ENCODE data around the gene ATF2. TPM values are rescaled to one million over a fixed set of nuclear protein-coding genes. Genes with fewer than 3 reads are reported as not detected.

The ATF2 gene
- total and polyA plus RNA-seq, 2 of the 13 experiments (the other 11 are each of a cell fraction or from before 2014, with no cell fraction given) = 91.6 to 95.1 TPM

DNA sequence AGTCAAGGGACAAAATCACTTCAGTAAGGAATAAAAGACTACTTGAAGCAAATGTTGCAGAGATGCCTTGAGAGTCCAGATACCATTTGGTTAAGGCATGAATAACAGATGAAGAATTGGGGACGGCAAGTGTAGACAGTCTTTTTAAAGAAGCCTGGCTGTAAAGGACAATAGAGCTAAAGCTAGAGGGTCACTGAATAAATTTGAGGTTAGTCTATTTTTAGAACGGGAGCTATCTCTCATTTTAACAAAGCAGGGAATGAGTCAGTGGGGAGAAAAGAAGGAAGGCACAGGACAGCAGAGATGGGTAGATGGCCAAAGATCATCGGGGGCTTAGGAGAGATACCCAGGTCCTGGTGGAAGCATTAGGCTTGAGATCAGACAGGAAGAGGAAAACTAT is 132.2 kb downstream of the ATF2 start:
- BruUV-seq (replicated peaks) = no TSS peak
- ChIA-PET CTCF (ENCODE audit: low intra/inter-chr PET ratio, low total read pairs) (interaction anchor here (1.8 kb wide), 1 partner anchor 75 kb away, joined by 5 read pairs; no protein-coding TSS in a partner anchor), POLR2A (no interaction called here)
- FAIRE-seq (no peak), ATAC-seq (no peak), DNase-seq (ENCODE audit: low spot score) (no peak)
- H2AFZ ChIP-seq (ENCODE audit: low read length) = no peak overlapping the region
- intact Hi-C loops (cut with micrococcal nuclease; ENCODE audit: unreplicated experiment) = loop anchor here (1.0 to 5.0 kb wide), 3 partner anchors 27 to 166 kb away; no protein-coding TSS in a partner anchor
- no peaks in the 10 kb centered on the region for H3K27me3 ChIP-seq (ENCODE audit: control insufficient read depth in 1 of 2, insufficient read depth in 2 of 2, low read length in 2 of 2)
- no peak for TF ChIP-seq ATM (IDR thresholded peaks at IDR 0.05; ENCODE audit: borderline replicate concordance)
- TF ChIP-seq GTF3A (CRISPR knock-in tag; conservative IDR thresholded peaks at IDR 0.05) = no peak
- TF ChIP-seq ZSCAN12 (CRISPR knock-in tag; IDR thresholded peaks at IDR 0.05) = no peak
- TF ChIP-seq, protein P1, sequence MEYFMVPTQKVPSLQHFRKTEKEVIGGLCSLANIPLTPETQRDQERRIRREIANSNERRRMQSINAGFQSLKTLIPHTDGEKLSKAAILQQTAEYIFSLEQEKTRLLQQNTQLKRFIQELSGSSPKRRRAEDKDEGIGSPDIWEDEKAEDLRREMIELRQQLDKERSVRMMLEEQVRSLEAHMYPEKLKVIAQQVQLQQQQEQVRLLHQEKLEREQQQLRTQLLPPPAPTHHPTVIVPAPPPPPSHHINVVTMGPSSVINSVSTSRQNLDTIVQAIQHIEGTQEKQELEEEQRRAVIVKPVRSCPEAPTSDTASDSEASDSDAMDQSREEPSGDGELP (IDR thresholded peaks at IDR 0.05; ENCODE audit: borderline replicate concordance, low read depth) = no peak
- no peak for TF ChIP-seq ZNF329 (CRISPR knock-in tag; IDR thresholded peaks at IDR 0.05; ENCODE audit: low read depth)
- TF ChIP-seq ZNF546 (CRISPR knock-in tag; conservative IDR thresholded peaks at IDR 0.05) = no peak
- TF ChIP-seq, protein P2, sequence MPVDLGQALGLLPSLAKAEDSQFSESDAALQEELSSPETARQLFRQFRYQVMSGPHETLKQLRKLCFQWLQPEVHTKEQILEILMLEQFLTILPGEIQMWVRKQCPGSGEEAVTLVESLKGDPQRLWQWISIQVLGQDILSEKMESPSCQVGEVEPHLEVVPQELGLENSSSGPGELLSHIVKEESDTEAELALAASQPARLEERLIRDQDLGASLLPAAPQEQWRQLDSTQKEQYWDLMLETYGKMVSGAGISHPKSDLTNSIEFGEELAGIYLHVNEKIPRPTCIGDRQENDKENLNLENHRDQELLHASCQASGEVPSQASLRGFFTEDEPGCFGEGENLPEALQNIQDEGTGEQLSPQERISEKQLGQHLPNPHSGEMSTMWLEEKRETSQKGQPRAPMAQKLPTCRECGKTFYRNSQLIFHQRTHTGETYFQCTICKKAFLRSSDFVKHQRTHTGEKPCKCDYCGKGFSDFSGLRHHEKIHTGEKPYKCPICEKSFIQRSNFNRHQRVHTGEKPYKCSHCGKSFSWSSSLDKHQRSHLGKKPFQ (CRISPR knock-in tag; IDR thresholded peaks at IDR 0.05; ENCODE audit: insufficient replicate concordance) = no peak
- no peak for TF ChIP-seq ISX (CRISPR knock-in tag; conservative IDR thresholded peaks at IDR 0.05)
- TF ChIP-seq KMT2B (CRISPR knock-in tag; IDR thresholded peaks at IDR 0.05) = no peak
- TF ChIP-seq, protein P3, sequence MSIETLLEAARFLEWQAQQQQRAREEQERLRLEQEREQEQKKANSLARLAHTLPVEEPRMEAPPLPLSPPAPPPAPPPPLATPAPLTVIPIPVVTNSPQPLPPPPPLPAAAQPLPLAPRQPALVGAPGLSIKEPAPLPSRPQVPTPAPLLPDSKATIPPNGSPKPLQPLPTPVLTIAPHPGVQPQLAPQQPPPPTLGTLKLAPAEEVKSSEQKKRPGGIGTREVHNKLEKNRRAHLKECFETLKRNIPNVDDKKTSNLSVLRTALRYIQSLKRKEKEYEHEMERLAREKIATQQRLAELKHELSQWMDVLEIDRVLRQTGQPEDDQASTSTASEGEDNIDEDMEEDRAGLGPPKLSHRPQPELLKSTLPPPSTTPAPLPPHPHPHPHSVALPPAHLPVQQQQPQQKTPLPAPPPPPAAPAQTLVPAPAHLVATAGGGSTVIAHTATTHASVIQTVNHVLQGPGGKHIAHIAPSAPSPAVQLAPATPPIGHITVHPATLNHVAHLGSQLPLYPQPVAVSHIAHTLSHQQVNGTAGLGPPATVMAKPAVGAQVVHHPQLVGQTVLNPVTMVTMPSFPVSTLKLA (IDR thresholded peaks at IDR 0.05) = no peak
- TF ChIP-seq ZNF180 (CRISPR knock-in tag; IDR thresholded peaks at IDR 0.05; ENCODE audit: borderline replicate concordance, low read depth) = no peak
- TF ChIP-seq ZNF746 (CRISPR knock-in tag; IDR thresholded peaks at IDR 0.05) = no peak
- TF ChIP-seq, protein P4, sequence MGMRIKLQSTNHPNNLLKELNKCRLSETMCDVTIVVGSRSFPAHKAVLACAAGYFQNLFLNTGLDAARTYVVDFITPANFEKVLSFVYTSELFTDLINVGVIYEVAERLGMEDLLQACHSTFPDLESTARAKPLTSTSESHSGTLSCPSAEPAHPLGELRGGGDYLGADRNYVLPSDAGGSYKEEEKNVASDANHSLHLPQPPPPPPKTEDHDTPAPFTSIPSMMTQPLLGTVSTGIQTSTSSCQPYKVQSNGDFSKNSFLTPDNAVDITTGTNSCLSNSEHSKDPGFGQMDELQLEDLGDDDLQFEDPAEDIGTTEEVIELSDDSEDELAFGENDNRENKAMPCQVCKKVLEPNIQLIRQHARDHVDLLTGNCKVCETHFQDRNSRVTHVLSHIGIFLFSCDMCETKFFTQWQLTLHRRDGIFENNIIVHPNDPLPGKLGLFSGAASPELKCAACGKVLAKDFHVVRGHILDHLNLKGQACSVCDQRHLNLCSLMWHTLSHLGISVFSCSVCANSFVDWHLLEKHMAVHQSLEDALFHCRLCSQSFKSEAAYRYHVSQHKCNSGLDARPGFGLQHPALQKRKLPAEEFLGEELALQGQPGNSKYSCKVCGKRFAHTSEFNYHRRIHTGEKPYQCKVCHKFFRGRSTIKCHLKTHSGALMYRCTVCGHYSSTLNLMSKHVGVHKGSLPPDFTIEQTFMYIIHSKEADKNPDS (CRISPR knock-in tag; IDR thresholded peaks at IDR 0.05) = no peak
- TF ChIP-seq ZNF136 (CRISPR knock-in tag; IDR thresholded peaks at IDR 0.05; ENCODE audit: low read depth) = no peak
- TF ChIP-seq ZFP90 (CRISPR knock-in tag; IDR thresholded peaks at IDR 0.05; ENCODE audit: borderline replicate concordance) = no peak
- H3K36me3 ChIP-seq (replicated peaks in 1 of 2; ENCODE audit: control insufficient read depth in 1 of 2, insufficient read depth in 2 of 2, low read length in 2 of 2) = no peaks in the 10 kb centered on the region
- H3K4me1 ChIP-seq (ENCODE audit: insufficient read depth, low read length) = peaks cover 46% of the 10 kb centered on the region
- no peaks in the 10 kb centered on the region for H3K79me2 ChIP-seq (ENCODE audit: insufficient read depth, low read length)
- H3K9me3 ChIP-seq (ENCODE audit: low read length) = no peaks in the 10 kb centered on the region
- whole genome bisulfite sequencing (ENCODE audit: low lambda C conversion rate) = 72% methylated on average over 3 of the region's 3 CpGs
- no peak overlapping the region for H3K4me2 ChIP-seq (ENCODE audit: low read depth, low read length)
- H4K20me1 ChIP-seq (ENCODE audit: insufficient read depth, low read length) = no peaks in the 10 kb centered on the region
- in situ Hi-C loops (cut with HindIII; ENCODE audit: extremely low pct_ligation_motif_present, low pct_unique_long_range_greater_than_20kb) = loop anchor here (10.0 to 25.0 kb wide), 3 partner anchors 149 to 1069 kb away; partner anchors contain the start of genes ATP5MC3 and HOXD11
- no peak overlapping the region for H3K4me3 ChIP-seq (replicated peaks in 1 of 3; ENCODE audit: insufficient read depth in 1 of 3, low read depth in 2 of 3, low read length in 3 of 3)
- H3K9ac ChIP-seq (ENCODE audit: insufficient read depth, low read depth, low read length) = no peak overlapping the region
- H3K27ac ChIP-seq (ENCODE audit: extremely low read length, insufficient read depth, low read length) = no peak overlapping the region

All from HepG2 (cell line).